DOHH2 (cell line): Measurements from ENCODE around the gene KRTAP5-6.

Experiments used
- H3F3A ChIP-seq: fragments of 200-600 bp; sonication (generic), shearing (Covaris generic); 2 replicates; pipeline ENCODE4 v1.6.0; 2016; ENCODE audit warnings: antibody characterized with exemption, mild to moderate bottlenecking; ENCODE audit not compliant: control insufficient read depth, insufficient read depth
- H3K27ac ChIP-seq: fragments of 200-600 bp; sonication (generic); 2 replicates; pipeline ENCODE4 v1.5.1; 2014; ENCODE audit warnings: low read depth, mild to moderate bottlenecking, low read length, moderate library complexity
- H3K27me3 ChIP-seq: fragments of 200-600 bp; sonication (generic); 2 replicates; pipeline ENCODE4 v1.6.1; 2014; ENCODE audit warnings: mild to moderate bottlenecking, low read length, mixed read lengths; ENCODE audit not compliant: control insufficient read depth
- H3K36me3 ChIP-seq: fragments of 200-600 bp; sonication (generic); 2 replicates; pipeline ENCODE4 v1.6.1; 2014; ENCODE audit warnings: mild to moderate bottlenecking, low read length, moderate library complexity, mixed read lengths; ENCODE audit not compliant: control insufficient read depth
- H3K4me1 ChIP-seq: fragments of 200-600 bp; sonication (generic); 2 replicates; pipeline ENCODE4 v1.6.1; 2014; ENCODE audit warnings: mild to moderate bottlenecking, low read length, mixed read lengths; ENCODE audit not compliant: control insufficient read depth
- H3K4me2 ChIP-seq: fragments of 200-600 bp; sonication (generic); 2 replicates; pipeline ENCODE4 v1.6.0; 2014; ENCODE audit warnings: mild to moderate bottlenecking, low read length, moderate library complexity
- H3K4me3 ChIP-seq: fragments of 200-600 bp; sonication (generic); 2 replicates; pipeline ENCODE4 v1.5.1; 2014; ENCODE audit warnings: mild to moderate bottlenecking, low read length, mixed read lengths
- H3K79me2 ChIP-seq: fragments of 200-600 bp; sonication (generic); 2 replicates; pipeline ENCODE4 v1.6.1; 2014; ENCODE audit warnings: mild to moderate bottlenecking, low read length, mixed read lengths; ENCODE audit not compliant: control insufficient read depth
- H3K9me2 ChIP-seq: fragments of 200-600 bp; sonication (generic); replicated peaks from 2 replicates; pipeline ENCODE4 v1.6.1; 2014; ENCODE audit warnings: mild to moderate bottlenecking, low read length, mixed read lengths; ENCODE audit not compliant: control insufficient read depth
- H3K9me3 ChIP-seq: fragments of 200-600 bp; sonication (generic); 2 replicates; pipeline ENCODE4 v1.6.1; 2014; ENCODE audit warnings: antibody characterized with exemption, low read length, mixed read lengths; ENCODE audit not compliant: control insufficient read depth, insufficient read depth
- H4K20me1 ChIP-seq: fragments of 200-600 bp; sonication (generic); 2 replicates; pipeline ENCODE4 v1.6.0; 2014; ENCODE audit warnings: low read depth, mild to moderate bottlenecking, antibody characterized with exemption, low read length, moderate library complexity; ENCODE audit not compliant: control insufficient read depth, insufficient read depth
- CTCF ChIP-seq: fragments of 200-600 bp; sonication (generic); IDR thresholded peaks from one replicate; pipeline ENCODE4 v1.5.1; 2014; ENCODE audit warnings: antibody characterized with exemption, mild to moderate bottlenecking, low read depth, low read length; ENCODE audit not compliant: poor library complexity, severe bottlenecking
- EZH2phosphoT487 ChIP-seq: fragments of 200-600 bp; sonication (generic); IDR thresholded peaks from 2 replicates; pipeline ENCODE4 v1.6.1; 2017; ENCODE audit warnings: borderline replicate concordance, mild to moderate bottlenecking, antibody characterized with exemption, low read length, moderate library complexity, mixed read lengths

The KRTAP5-6 gene

GRCh38 chr11:1672613-1673350 lies 24.2 kb upstream of the KRTAP5-6 start:
- no peaks in the 10 kb centered on the region for H3K4me1 ChIP-seq
- no peaks in the 10 kb centered on the region for H3K79me2 ChIP-seq
- H3K36me3 ChIP-seq: no peaks in the 10 kb centered on the region
- H4K20me1 ChIP-seq: no peaks in the 10 kb centered on the region
- H3F3A ChIP-seq: no peaks in the 10 kb centered on the region
- no peak overlapping the region for H3K4me2 ChIP-seq
- H3K27me3 ChIP-seq: no peaks in the 10 kb centered on the region
- no peak for TF ChIP-seq EZH2phosphoT487
- TF ChIP-seq CTCF: no peak
- H3K4me3 ChIP-seq: no peak overlapping the region
- no peaks in the 10 kb centered on the region for H3K9me3 ChIP-seq
- H3K9me2 ChIP-seq: no peaks in the 10 kb centered on the region
- no peak overlapping the region for H3K27ac ChIP-seq

GRCh38 chr11:1673446-1674172 lies 23.4 kb upstream of the KRTAP5-6 start:
- H3K4me1 ChIP-seq: no peaks in the 10 kb centered on the region
- H3K27me3 ChIP-seq: no peaks in the 10 kb centered on the region
- H3K79me2 ChIP-seq: no peaks in the 10 kb centered on the region
- no peaks in the 10 kb centered on the region for H3K36me3 ChIP-seq
- TF ChIP-seq EZH2phosphoT487 (no peak), CTCF (no peak)
- H3F3A ChIP-seq: no peaks in the 10 kb centered on the region
- no peak overlapping the region for H3K27ac ChIP-seq
- H4K20me1 ChIP-seq: no peaks in the 10 kb centered on the region
- H3K9me2 ChIP-seq: no peaks in the 10 kb centered on the region
- no peaks in the 10 kb centered on the region for H3K9me3 ChIP-seq
- H3K4me3 ChIP-seq: no peak overlapping the region
- no peak overlapping the region for H3K4me2 ChIP-seq

DNA sequence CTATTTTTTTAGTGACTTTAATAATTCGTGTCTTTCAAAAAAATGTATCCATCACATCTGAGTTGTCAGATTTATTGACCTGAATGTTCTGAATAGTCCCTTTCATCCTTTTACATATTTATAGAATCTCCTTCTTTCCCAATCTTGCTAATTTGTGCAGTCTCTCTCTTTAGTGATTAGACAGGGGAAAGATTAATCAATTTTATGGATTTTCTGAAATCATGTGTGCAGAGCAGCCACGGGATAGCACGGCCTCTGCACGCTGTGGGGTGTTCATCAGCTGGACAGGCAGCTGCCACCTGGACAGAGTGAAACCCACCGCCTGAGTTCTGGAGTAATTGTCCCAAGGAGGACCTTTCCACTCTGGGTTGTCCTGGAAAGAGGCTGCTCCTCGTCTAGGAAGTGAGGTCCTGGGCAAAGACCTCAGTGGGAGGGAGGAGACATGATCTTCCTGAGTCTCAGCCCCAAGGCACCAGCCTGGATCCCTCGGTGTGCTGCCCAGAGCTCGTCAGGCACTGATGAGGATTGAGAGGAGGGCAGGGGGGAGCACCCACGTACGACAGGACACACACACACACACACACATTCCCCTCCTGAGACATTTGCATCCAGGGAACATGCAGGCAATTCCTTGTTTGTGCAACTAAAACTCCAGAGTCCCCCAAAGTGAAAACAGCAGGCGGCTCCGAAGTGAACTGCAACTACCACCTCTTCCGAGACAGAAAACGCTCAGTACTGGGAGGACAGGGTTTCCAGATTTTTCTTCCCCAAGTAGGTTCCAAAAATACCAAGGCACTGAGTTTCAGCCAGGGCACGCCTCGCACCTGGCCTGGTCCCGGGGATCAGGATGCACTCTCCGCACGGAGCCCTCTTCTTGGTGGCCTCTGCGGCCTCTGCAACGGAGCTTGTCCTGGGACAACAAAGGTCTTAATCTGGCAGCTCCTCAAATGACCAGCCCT lies 22.5 kb upstream of the KRTAP5-6 start:
- Histone ChIP-seq H3K79me2 (no peaks in the 10 kb centered on the region), H3K4me1 (no peaks in the 10 kb centered on the region), H3K27me3 (no peaks in the 10 kb centered on the region), H3K9me3 (no peaks in the 10 kb centered on the region), H3K4me2 (no peak overlapping the region), H4K20me1 (no peaks in the 10 kb centered on the region), H3F3A (no peaks in the 10 kb centered on the region), H3K4me3 (no peak overlapping the region), H3K27ac (no peak overlapping the region), H3K36me3 (no peaks in the 10 kb centered on the region), H3K9me2 (no peaks in the 10 kb centered on the region)
- TF ChIP-seq EZH2phosphoT487: no peak
- TF ChIP-seq CTCF: no peak
